ENCODE data around the gene B3GALNT1. TPM values are rescaled to one million over a fixed set of nuclear protein-coding genes. Genes with fewer than 3 reads are reported as not detected.

B3GALNT1 gene, protein sequence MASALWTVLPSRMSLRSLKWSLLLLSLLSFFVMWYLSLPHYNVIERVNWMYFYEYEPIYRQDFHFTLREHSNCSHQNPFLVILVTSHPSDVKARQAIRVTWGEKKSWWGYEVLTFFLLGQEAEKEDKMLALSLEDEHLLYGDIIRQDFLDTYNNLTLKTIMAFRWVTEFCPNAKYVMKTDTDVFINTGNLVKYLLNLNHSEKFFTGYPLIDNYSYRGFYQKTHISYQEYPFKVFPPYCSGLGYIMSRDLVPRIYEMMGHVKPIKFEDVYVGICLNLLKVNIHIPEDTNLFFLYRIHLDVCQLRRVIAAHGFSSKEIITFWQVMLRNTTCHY
- 10 to 100 TPM; 27.6 to 70.2 TPM for total RNA-seq

DNA sequence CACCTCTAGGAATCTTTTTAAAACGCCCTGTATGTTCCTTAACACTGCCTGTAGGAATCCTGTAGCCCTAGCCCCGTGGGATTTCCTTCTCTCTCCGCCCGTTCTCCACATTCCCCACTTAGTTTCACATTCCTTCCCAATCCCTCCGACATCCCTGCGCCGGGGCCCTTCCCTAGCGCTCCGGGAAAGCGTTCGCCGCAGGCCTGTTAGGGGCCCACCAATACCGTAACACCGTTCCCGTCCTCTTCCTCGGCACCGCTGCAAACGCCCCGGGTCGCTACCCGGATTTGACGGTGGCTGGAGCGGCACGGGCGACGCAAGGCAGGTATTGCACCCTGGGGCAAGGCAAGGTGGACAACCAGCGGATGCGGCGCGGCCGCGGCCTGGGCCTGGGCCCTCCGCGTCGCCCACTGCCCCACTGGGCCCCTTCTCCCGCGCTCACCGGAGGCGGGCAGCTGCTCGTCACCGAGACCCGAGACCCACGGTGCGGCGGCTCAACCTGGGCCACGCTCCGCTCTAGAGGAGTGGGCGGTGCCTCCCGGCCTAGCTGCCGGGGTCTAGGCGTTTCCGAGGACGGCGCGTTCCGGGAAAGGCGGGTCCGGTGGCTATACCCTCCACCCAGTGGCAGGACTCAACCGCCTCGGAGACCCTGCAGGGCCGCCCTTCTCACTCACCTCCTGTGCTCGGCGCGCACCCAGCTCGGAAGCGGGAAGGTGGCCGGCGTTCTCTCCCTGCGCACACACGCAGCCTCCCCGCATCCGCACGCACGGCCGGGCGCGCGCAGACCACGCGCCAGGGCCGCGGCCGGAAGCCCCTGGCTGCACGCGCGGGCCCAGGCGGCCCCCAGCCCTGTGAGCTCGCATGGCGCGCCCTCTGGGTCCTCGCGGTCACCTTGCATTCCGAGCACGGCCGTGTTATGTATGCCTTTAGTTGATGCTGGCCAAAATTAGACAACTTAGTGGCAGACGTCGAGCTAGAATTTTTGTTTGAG is at the start of gene B3GALNT1:
TSS of gene B3GALNT1 (minus strand) at position 789 of the 991 bp plus-strand sequence. CDS start 18,595 bp downstream, outside the sequence.
- no peaks in the 10 kb centered on the region for H3K27me3 ChIP-seq
- TF ChIP-seq, protein P1, sequence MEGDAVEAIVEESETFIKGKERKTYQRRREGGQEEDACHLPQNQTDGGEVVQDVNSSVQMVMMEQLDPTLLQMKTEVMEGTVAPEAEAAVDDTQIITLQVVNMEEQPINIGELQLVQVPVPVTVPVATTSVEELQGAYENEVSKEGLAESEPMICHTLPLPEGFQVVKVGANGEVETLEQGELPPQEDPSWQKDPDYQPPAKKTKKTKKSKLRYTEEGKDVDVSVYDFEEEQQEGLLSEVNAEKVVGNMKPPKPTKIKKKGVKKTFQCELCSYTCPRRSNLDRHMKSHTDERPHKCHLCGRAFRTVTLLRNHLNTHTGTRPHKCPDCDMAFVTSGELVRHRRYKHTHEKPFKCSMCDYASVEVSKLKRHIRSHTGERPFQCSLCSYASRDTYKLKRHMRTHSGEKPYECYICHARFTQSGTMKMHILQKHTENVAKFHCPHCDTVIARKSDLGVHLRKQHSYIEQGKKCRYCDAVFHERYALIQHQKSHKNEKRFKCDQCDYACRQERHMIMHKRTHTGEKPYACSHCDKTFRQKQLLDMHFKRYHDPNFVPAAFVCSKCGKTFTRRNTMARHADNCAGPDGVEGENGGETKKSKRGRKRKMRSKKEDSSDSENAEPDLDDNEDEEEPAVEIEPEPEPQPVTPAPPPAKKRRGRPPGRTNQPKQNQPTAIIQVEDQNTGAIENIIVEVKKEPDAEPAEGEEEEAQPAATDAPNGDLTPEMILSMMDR (IDR thresholded peaks at IDR 0.05), result peak in 1 of 2 donors; percentile 7
- H3K4me1 ChIP-seq, result peaks cover 0 to 44% of the 10 kb centered on the region in 2 donors
- H3K27ac ChIP-seq, result peak within 1 kb of the TSS; percentile 87 to 88
- H3K9me3 ChIP-seq, result no peaks in the 10 kb centered on the region
- H3K36me3 ChIP-seq, result peaks cover 4% of the 10 kb centered on the region
- peak within 1 kb of the TSS; percentile 70 to 80 for H3K4me3 ChIP-seq
- DNase-seq (ENCODE audit: low spot score), result no peak

DNA sequence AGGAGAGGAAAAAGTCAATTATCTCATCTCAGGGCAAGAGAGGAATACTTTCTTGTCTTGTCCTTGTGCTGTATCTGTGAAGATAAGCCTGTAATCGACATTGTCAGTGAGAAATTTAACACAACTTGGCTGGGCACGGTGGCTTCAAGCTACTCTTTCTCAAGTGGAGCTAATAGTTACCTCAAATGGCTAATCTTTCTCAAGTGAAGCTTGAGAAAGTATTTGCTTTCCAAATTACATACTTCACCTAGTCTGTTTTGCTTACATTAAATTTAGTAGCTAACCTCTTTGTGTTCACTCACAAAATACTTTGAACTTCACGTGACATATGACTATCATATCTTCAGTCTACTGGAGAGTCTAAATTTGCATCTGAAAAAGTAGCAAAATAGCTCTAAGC is 48.3 kb upstream of the B3GALNT1 start:
- no peaks in the 10 kb centered on the region for H3K9me3 ChIP-seq
- TF ChIP-seq, protein P1 (IDR thresholded peaks at IDR 0.05), result no peak

DNA sequence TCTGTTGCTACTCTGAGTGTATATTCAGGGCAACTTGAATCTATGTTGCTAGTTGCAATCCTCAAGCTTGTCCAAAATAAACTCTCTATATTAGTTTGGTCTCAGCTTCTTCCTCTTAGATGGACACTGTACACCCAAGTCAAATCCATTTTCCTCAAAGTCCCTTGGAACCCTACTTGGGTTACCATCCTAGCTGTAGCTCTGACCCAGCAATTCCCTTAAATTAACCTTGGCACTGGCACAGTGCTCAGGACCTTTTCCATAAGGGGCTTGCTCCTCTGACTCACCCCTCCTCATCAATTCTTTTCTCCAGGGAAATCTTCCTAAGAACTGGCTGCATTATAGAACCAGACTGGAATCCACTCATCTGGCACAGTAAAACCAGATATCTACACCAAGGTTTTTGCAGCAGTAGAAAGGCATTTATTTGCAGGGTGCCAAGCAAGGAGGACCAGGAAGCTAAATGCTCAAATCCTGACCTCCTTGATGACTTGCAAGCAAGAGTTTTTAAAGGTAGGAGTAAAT is 44.9 kb upstream of the B3GALNT1 start:
- no peak for DNase-seq (ENCODE audit: low spot score)
- Histone ChIP-seq H3K36me3 (no peaks in the 10 kb centered on the region), H3K4me3 (no peak overlapping the region), H3K27me3 (no peaks in the 10 kb centered on the region), H3K27ac (no peak overlapping the region), H3K4me1 (no peaks in the 10 kb centered on the region), H3K9me3 (no peaks in the 10 kb centered on the region)
- TF ChIP-seq, protein P1 (IDR thresholded peaks at IDR 0.05), result no peak

More for the DNA sequence above, 48.3 kb upstream of the B3GALNT1 start:
- H3K27ac ChIP-seq, result no peak overlapping the region
- no peaks in the 10 kb centered on the region for H3K4me1 ChIP-seq
- no peak for DNase-seq (ENCODE audit: low spot score)
- no peaks in the 10 kb centered on the region for H3K27me3 ChIP-seq
- no peak overlapping the region for H3K4me3 ChIP-seq
- no peaks in the 10 kb centered on the region for H3K36me3 ChIP-seq

DNA sequence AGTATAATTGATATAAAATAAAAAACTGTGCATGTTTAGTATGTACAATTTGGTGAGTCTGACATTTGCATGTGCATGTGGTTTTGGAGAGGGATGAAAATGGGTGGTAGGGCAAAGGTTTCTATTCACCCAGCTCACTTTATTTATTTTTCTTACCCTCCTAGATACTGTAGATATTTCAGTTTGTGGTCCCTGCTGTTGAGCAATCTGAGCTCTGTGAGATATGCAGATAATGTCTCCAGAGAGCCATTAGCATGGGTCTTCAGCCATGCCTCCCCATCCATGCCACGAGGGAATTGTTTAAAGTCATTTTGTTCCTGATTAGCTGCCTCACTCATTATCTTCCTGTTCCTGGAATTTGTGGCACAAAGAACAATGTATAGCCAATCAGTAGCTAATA is 44.4 kb upstream of the B3GALNT1 start:
- Histone ChIP-seq H3K36me3 (no peaks in the 10 kb centered on the region), H3K9me3 (no peaks in the 10 kb centered on the region), H3K4me3 (no peak overlapping the region), H3K27me3 (no peaks in the 10 kb centered on the region), H3K27ac (no peak overlapping the region), H3K4me1 (no peaks in the 10 kb centered on the region)
- no peak for DNase-seq (ENCODE audit: low spot score)
- TF ChIP-seq, protein P1 (IDR thresholded peaks at IDR 0.05), result no peak

DNA sequence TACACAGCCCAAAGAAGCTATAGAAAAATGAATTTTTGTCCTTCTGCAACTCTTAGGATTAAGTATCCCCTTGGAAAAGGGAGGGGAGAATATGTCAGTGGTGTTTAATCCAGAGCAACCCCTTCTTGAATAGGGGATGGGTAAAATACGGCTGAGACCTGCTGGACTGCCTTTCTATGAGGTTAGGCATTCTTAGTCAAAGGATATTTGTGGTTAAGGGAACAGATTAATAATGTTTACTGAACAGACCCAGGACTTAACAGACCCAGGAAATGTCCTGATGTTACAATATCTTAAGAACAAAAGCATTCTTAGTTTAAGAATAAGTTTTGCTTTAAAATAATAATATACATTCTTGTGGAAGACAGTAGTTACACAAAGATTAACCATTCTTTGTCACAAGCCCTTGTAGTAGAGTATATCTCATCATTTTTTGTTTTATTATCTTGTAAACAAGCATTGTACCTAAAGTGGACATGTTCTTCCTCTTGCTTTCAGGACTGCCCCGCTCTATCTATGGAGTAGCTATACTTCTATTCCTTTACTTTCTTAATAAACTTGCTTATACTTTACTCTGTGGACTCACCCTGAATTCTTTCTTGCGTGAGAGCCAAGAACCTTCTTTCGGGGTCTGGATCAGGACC is 43.8 kb upstream of the B3GALNT1 start:
- Histone ChIP-seq H3K27me3 (no peaks in the 10 kb centered on the region), H3K36me3 (no peaks in the 10 kb centered on the region), H3K4me3 (no peak overlapping the region), H3K9me3 (no peaks in the 10 kb centered on the region), H3K27ac (no peak overlapping the region), H3K4me1 (no peaks in the 10 kb centered on the region)
- TF ChIP-seq, protein P1 (IDR thresholded peaks at IDR 0.05), result no peak
- DNase-seq (ENCODE audit: low spot score), result no peak
